HuH-7.5 (cell line): ENCODE data around the gene NSG2.

Experiments
- DNase-seq: peaks from one replicate; pipeline ENCODE4 v3.0.0; 2011; ENCODE audit warnings: low spot score

NSG2 gene

DNA sequence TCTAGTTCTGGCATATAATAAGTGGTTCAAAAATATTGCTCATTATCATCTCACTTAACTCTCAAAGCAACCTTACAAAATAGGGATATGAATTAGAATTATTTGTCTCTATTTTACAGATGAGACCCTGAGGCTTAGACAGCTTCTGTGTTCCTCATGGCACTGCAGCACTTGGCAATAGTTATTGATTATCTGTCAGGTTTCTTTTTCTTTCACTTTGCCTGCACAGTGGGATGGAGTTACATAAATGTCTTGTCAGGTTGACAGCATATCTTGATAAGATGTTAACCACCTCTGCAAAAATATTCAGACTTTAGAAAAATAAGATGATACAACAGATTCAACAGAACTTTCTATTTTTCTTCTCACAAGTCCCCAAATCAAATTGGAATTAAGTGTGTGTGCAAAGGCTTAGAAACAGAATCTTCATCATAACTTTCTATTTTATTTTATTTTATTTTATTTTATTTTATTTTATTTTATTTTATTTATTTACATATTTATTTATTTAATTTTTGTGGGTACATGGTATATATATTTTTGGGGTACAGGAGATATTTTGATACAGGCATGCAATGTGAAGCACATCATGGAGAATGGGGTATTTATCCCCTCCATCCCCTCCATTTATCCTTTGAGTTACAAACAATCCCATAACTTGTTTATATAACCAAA, 17.7 kb downstream of the NSG2 start:
- DNase-seq = no peak

GRCh38 chr5:174064171-174064570, 18.7 kb downstream of the NSG2 start:
- no peak for DNase-seq

GRCh38 chr5:174065528-174066197, 20.2 kb downstream of the NSG2 start:
- DNase-seq = no peak

DNA sequence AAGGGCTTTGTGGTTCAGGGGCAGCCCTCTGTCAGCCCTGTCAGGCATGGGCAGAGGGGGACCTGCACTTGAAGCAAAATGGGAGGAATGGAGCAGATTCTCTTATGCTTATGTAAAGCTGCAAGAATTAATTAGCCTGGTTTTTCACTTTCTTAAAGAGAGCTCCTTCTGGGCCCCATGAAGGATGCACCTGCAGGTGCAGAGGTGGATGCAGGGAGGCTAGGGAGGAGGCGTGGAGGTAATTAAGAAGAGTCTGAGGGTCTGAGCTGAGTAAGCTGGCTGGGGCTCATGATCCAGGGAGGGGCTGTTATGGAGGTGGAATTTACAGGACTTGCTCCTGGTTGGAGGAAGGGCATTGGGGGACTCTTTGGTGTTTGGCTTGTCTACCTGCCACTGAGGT, 22.0 kb downstream of the NSG2 start:
- DNase-seq = no peak

DNA sequence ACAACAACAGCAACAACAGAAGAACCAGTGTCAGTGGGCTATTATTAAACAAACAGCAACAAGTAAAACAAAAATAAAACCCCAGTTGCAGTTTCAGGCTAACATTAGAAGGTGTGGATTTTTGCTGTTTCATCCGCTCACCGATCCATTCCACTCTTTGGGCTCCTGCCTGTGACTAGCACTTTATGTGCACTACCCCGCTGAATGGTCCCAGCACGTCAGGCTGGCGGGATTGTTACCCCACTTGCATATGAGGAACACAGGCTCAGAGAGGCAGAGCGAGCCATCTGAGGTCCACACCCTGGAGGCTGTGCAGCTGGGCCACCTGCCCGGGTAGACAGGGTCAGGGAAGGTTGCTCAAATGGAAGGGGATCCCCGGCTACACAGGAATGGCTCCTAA, 26.0 kb downstream of the NSG2 start:
- DNase-seq = no peak

- no peak for DNase-seq
Measured at GRCh38 chr5:174073122-174073660, 27.7 kb downstream of the NSG2 start.

GRCh38 chr5:174074369-174074768, 28.9 kb downstream of the NSG2 start:
- no peak for DNase-seq

DNA sequence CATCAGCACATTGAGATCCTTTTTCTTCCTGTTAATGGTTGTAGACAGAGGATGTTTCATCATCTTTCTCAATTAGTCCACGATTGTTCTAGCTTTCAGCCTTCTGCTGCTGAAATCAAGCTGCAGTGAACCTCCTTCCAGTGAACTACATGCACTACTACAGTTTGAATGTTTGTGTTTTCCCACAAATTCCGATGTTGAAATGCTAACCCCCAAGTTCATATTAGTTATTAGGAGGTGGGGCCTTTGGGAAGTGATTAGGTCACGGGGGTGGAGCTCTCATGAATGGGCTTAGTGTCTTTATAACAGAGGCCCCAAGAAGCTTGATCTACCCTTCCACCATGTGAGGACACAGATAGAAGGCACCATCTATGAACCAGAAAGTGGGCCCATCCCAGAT, 32.9 kb downstream of the NSG2 start:
- DNase-seq = no peak

DNA sequence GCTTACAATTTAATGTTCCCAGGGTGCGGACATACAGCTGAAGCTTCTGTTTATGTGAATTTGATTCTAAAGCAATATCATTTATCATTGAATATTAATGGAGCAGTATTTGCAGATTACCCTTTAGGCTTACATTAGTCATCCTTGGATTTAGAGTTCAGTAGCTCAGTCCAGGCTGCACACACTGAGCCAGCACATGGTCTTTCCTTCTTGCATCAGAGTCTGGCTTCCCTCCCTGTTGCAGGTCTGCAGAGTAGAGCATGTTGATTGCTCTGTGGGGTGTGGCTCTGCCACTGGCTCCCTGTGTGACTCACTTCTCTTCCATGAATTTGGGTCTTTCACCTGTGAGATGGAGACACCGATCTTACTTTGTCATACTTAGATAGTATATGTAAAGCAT, 36.8 kb downstream of the NSG2 start:
- no peak for DNase-seq

DNA sequence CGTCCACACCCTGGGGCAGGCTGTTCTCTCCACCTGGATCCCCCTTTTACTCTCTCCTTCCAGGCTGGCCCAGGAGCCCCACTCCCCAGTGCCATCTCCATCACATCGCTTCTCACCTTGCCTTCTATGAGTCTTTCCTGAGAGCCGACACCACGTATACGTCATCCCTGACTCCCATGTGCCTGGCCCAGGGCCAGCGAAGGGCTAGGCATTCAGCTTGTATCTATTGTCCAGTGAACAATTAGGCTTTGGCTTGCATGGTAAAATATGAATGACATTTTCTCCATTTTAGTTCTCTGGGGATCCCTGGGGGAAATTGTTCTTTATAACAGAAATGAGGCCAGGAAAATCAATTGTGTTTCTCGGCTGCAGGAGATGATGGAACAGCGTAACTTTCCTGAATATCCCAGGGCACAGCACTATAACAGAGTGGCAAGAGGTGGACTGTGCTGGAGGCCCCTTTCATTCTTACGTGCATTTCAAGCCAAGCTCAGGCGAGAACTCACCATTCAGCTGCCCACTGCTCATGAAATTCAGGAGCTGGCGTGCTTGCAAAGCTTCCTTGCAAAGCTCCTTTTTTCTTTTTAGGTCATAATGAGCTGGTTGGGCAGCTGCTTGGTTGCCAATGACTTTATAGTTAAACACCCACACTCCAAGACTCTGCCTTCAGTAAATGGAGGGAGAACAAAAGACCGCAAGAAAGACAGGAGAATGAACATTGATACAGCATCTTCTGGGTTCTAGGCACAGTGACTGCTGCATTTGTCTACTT, 37.7 kb downstream of the NSG2 start:
- DNase-seq = no peak

- DNase-seq = no peak
Measured at GRCh38 chr5:174084691-174085154, 39.2 kb downstream of the NSG2 start.

DNA sequence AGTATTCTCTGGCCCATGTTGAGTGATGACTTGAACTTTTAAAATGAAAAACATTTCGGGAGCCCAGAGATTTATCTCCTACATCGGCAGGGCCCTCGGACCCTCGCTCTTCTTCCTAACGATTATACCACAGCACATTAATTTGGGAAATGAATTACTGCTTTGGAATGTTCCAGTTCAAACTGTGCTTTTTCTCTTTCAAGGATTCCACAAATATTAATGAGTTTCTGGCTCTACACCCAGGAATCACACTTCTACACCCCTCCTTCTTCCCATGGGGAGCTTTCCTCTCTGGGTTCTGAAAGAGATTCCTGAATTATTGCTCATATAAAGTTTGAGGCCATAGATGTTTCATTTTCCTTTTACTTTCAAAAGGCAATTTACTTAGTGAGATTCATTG, 41.2 kb downstream of the NSG2 start:
- no peak for DNase-seq

DNA sequence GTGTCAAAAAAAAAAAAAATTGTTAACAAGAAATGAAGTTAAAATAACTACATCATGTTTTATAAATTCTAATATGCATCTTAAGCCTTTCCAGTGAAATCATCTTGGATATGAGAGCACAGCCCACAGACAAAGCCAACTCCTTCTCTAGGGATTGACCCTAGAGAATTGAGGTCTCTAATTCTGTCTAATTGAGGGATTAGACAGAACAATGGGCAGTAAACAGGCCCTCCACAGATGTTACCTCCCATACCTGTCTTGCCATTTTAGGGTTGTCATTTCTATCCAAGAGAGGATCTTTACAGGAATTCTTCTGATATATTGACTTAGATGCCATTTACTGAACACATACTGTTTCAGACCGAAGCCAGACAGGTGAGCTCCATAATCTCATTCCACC, 42.3 kb downstream of the NSG2 start:
- DNase-seq = no peak

GRCh38 chr5:174090129-174090528, 44.6 kb downstream of the NSG2 start:
- no peak for DNase-seq

- DNase-seq = no peak
Measured at GRCh38 chr5:174093123-174093522, 47.6 kb downstream of the NSG2 start.

DNA sequence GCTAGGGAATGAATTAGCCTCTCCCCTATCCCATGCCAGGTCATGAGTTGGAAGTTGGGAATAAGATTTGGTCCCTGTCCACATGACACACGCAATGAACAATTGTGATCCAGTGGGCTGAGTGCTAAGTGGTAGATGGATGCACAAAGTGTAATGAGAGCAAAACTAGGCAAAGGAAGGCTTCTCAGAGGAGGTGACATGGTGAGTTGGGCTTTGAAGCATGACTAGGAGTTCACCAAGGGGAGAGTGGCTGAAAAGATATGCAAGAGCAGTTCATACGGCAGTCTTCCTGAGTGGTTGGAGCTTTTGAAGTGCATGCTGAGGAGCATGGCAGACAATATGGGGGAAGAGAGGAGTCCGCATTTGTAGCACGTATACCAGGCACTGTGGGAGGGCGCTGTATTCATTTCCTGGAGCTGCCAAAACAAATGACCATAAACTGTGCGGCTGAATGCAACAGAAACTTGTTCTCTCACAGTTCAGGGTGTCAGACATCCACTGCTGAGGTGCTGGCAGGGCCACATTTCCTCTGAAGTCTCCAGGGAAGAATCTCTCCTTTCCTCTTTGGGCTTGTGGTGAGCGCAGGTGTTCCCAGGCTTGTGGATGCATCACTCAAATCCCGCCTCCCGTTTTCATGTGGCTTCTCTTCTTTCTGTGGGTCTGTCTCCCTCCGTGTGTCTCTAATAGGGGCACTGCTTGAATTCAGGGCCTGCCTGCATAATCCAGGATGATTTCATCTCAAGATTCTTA, 49.5 kb downstream of the NSG2 start:
- DNase-seq = no peak

DNA sequence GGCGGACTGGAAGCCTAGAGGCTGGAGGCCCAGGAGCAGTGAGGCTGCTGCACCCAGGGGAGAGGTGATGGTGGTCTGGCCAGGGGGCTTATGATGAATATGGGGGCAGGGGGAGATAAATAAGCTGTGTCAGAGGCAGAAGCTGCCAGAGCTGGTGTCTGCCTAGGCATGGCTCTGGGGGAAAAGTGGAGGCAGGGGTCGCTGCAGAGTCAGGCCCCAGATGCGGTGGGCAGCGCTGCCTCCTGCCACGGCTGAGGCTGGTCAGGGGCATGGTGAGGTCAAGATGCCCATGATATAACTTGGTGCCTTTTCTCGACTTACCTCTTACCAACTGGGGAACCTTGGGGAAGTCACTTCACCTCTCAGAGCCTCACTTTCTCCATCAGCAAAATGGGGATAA, 51.1 kb downstream of the NSG2 start:
- DNase-seq = no peak

DNA sequence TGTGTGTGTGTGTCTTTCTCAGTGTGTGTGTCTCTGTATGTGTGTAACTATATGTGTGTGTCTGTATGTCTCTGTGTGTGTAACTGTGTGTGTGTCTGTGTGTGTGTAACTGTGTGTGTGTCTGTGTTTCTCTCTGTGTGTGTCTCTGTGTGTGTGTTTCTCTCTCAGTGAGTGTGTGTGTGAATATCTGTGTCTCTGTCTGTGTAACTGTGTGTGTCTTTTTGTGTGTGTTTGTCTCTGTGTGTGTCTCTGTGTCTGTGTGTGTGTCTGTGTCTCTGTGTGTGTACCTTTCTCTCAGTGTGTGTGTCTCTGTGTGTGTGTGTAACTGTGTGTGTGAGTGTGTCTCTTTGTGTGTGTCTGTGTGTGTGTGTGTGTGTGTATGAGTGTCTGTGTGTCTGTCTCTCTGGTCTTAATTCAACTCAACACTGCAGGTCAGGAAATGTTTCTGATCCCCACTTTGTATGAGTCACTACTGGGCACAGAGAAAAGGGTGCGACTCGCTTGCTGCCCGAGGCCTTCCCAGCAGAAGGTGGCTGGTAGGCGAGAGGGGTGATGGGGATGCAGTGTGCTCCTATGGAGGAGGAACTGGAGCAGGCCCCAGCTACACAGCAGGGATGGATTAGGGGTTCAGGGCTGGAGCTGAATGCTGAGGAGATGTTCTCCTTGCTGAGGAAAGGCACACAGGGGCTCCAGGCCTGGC, 52.1 kb downstream of the NSG2 start:
- no peak for DNase-seq

GRCh38 chr5:174098694-174099093, 53.2 kb downstream of the NSG2 start:
- no peak for DNase-seq

DNA sequence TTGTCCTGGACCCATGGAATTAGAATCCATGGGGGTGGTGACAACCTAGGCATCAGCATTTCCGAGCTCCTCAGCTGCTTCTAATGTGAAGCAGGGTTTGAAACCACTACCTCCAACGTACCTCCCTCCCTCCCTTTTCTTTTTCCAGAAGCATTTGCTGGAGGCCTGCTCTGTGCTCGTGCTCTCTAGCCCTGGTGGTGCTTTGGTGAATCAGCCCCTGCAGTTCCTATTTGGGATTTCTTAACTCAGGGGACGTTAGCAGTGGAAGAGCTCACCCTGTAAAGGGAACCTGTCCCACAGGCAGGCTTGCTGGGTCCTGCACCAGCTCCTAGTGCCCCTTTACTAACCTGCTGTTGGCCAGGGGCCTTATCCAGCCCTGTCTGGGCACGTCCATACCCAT, 55.0 kb downstream of the NSG2 start:
- DNase-seq = no peak

- no peak for DNase-seq
Measured at GRCh38 chr5:174101195-174101730, 55.8 kb downstream of the NSG2 start.
